GM21528 (cell line): ENCODE results near the gene OR4C11.

ENCODE experiments used
- ATAC-seq: cut with Tn5 transposase; IDR thresholded peaks from one replicate; pipeline ENCODE4 v1.9.1; 2021; ENCODE audit warnings: mild to moderate bottlenecking, moderate library complexity; ENCODE audit not compliant: unreplicated experiment, low FRiP score

The OR4C11 gene

GRCh38 chr11:55607545-55607944, at the start of gene OR4C11:
OR4C11 (minus strand) TSS chr11:55607645; CDS start chr11:55604373, 3,272 bp downstream.
- ATAC-seq = no peak

GRCh38 chr11:55655096-55655495, 47.7 kb upstream of the OR4C11 start:
- ATAC-seq = no peak

GRCh38 chr11:55652560-55652959, 45.1 kb upstream of the OR4C11 start:
- no peak for ATAC-seq

- no peak for ATAC-seq
These were observed 40.6 kb upstream of the OR4C11 start, which contains the start of gene OR4S2 for GRCh38 chr11:55648027-55648426. OR4S2 (plus strand) TSS chr11:55648327; CDS start chr11:55650904, 2,577 bp downstream.

- ATAC-seq = no peak
These were observed 27.4 kb upstream of the OR4C11 start, which contains the start of gene OR4P4 for GRCh38 chr11:55634813-55635212. OR4P4 (plus strand) TSS chr11:55635113.

GRCh38 chr11:55624531-55624930, 17.1 kb upstream of the OR4C11 start:
- ATAC-seq = no peak

- ATAC-seq = no peak
These were observed 34.9 kb downstream of the OR4C11 start for GRCh38 chr11:55572548-55572947.

GRCh38 chr11:55571828-55572227, 35.6 kb downstream of the OR4C11 start, which contains the start of gene OR4C16:
OR4C16 (plus strand) TSS chr11:55572128; CDS start chr11:55572128, 0 bp downstream.
- no peak for ATAC-seq

- ATAC-seq = no peak
These were observed 53.3 kb downstream of the OR4C11 start, which contains the start of gene OR4C15 for GRCh38 chr11:55554169-55554568. OR4C15 (plus strand) TSS chr11:55554469; CDS start chr11:55554469, 0 bp downstream.
